NK-92 (cell line): ENCODE data around the gene HOOK1.
"Not testable (repeated sequence)": the region's sequence is repeated elsewhere in the genome, so short reads cannot be mapped to it uniquely, and the experiment has no call there.

Source experiments
- DNase-seq: peaks from one replicate; lab custom pipeline; 2025; ENCODE audit not compliant: unreplicated experiment; lab: John Stamatoyannopoulos, UW

HOOK1 gene

GRCh38 chr1:59880735-59881134 is 66.0 kb downstream of the HOOK1 start:
- DNase-seq = no peak

- no peak for DNase-seq
Measured at GRCh38 chr1:59885160-59885832, 70.5 kb downstream of the HOOK1 start.

- DNase-seq = no peak
Measured at GRCh38 chr1:59892841-59893811, 78.4 kb downstream of the HOOK1 start.

- no peak for DNase-seq
Measured at GRCh38 chr1:59897165-59897564, 82.4 kb downstream of the HOOK1 start.

GRCh38 chr1:59898927-59899326 is 84.2 kb downstream of the HOOK1 start:
- DNase-seq = no peak

GRCh38 chr1:59900640-59901039 is 85.9 kb downstream of the HOOK1 start:
- DNase-seq = no peak

- DNase-seq = no peak
Measured at GRCh38 chr1:59901770-59902388, 87.1 kb downstream of the HOOK1 start.

GRCh38 chr1:59903141-59903754 is 88.5 kb downstream of the HOOK1 start:
- DNase-seq = no peak

GRCh38 chr1:59906931-59907330 is 92.2 kb downstream of the HOOK1 start:
- DNase-seq = no peak

- DNase-seq = no peak
Measured at GRCh38 chr1:59908084-59908483, 93.3 kb downstream of the HOOK1 start.

GRCh38 chr1:59908682-59909081 is 93.9 kb downstream of the HOOK1 start:
- no peak for DNase-seq

- DNase-seq = not testable (repeated sequence)
Measured at GRCh38 chr1:59914791-59915286, 100.1 kb downstream of the HOOK1 start.

GRCh38 chr1:59915516-59915915 is 100.8 kb downstream of the HOOK1 start:
- DNase-seq = no peak

GRCh38 chr1:59917026-59917784 is 102.5 kb downstream of the HOOK1 start:
- DNase-seq = no peak

- no peak for DNase-seq
Measured at GRCh38 chr1:59917785-59918180, 103.0 kb downstream of the HOOK1 start.

GRCh38 chr1:59919746-59920145 is 105.0 kb downstream of the HOOK1 start:
- no peak for DNase-seq

GRCh38 chr1:59921258-59921899 is 106.6 kb downstream of the HOOK1 start:
- DNase-seq = not testable (repeated sequence)

- DNase-seq = no peak
Measured at GRCh38 chr1:59924653-59925052, 109.9 kb downstream of the HOOK1 start.
